ENCODE results near the gene MAPK7. TPM values are rescaled to one million over a fixed set of nuclear protein-coding genes. Genes with fewer than 3 reads are reported as not detected.

MAPK7 gene
- total RNA-seq, 1 donor from 2014 or later = 30.8 TPM

DNA sequence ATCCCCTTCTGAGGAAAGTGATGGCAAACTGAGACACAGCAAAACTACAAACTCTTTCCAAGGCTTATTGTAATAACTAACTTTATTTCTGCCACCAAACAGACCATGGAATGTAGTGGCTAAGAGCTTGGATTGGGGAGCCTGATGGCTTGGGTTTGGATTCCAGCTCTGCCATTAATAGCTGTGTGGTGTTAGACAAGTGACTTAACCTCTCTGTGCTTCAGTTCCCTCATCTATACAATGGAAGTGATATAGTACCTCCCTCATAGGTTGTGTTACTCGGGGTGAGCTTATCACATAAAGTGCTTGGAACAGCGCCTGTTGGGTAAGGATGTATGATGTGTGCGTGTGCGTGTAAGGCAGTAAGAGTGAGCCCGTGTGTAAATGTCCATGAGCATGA, 26.8 kb downstream of the MAPK7 start:
- Histone ChIP-seq H3K36me3 (ENCODE audit: control insufficient read depth, insufficient read depth, low read length) (no peaks in the 10 kb centered on the region), H3K4me3 (ENCODE audit: low read depth, low read length) (no peak overlapping the region), H3K27me3 (ENCODE audit: control insufficient read depth, insufficient read depth, low read length) (no peaks in the 10 kb centered on the region)
- no peak for DNase-seq (ENCODE audit: low read depth)
- TF ChIP-seq, protein P1, sequence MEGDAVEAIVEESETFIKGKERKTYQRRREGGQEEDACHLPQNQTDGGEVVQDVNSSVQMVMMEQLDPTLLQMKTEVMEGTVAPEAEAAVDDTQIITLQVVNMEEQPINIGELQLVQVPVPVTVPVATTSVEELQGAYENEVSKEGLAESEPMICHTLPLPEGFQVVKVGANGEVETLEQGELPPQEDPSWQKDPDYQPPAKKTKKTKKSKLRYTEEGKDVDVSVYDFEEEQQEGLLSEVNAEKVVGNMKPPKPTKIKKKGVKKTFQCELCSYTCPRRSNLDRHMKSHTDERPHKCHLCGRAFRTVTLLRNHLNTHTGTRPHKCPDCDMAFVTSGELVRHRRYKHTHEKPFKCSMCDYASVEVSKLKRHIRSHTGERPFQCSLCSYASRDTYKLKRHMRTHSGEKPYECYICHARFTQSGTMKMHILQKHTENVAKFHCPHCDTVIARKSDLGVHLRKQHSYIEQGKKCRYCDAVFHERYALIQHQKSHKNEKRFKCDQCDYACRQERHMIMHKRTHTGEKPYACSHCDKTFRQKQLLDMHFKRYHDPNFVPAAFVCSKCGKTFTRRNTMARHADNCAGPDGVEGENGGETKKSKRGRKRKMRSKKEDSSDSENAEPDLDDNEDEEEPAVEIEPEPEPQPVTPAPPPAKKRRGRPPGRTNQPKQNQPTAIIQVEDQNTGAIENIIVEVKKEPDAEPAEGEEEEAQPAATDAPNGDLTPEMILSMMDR (IDR thresholded peaks at IDR 0.05; ENCODE audit: insufficient read depth, low read length, poor library complexity, severe bottlenecking) = no peak

- TF ChIP-seq, protein P1 (IDR thresholded peaks at IDR 0.05; ENCODE audit: insufficient read depth, low read length, poor library complexity, severe bottlenecking) = no peak
- no peak for DNase-seq (ENCODE audit: low read depth)
- H3K27me3 ChIP-seq (ENCODE audit: control insufficient read depth, insufficient read depth, low read length) = peaks cover 13% of the 10 kb centered on the region
Observed at GRCh38 chr17:19407601-19408345, 29.5 kb downstream of the MAPK7 start.

GRCh38 chr17:19408346-19408710, 30.0 kb downstream of the MAPK7 start:
- Histone ChIP-seq H3K36me3 (ENCODE audit: control insufficient read depth, insufficient read depth, low read length) (no peaks in the 10 kb centered on the region), H3K27me3 (ENCODE audit: control insufficient read depth, insufficient read depth, low read length) (peaks cover 14% of the 10 kb centered on the region), H3K4me3 (ENCODE audit: low read depth, low read length) (no peak overlapping the region)
- no peak for DNase-seq (ENCODE audit: low read depth)
- TF ChIP-seq, protein P1 (IDR thresholded peaks at IDR 0.05; ENCODE audit: insufficient read depth, low read length, poor library complexity, severe bottlenecking) = no peak

More at GRCh38 chr17:19407601-19408345, 29.5 kb downstream of the MAPK7 start:
- Histone ChIP-seq H3K4me3 (ENCODE audit: low read depth, low read length) (no peak overlapping the region), H3K36me3 (ENCODE audit: control insufficient read depth, insufficient read depth, low read length) (no peaks in the 10 kb centered on the region)

- no peak overlapping the region for H3K4me3 ChIP-seq (ENCODE audit: low read depth, low read length)
- no peak for DNase-seq (ENCODE audit: low read depth)
- TF ChIP-seq, protein P1 (IDR thresholded peaks at IDR 0.05; ENCODE audit: insufficient read depth, low read length, poor library complexity, severe bottlenecking) = no peak
- H3K36me3 ChIP-seq (ENCODE audit: control insufficient read depth, insufficient read depth, low read length) = no peaks in the 10 kb centered on the region
- H3K27me3 ChIP-seq (ENCODE audit: control insufficient read depth, insufficient read depth, low read length) = peaks cover 14% of the 10 kb centered on the region
Observed at GRCh38 chr17:19409066-19409465, 30.8 kb downstream of the MAPK7 start.

DNA sequence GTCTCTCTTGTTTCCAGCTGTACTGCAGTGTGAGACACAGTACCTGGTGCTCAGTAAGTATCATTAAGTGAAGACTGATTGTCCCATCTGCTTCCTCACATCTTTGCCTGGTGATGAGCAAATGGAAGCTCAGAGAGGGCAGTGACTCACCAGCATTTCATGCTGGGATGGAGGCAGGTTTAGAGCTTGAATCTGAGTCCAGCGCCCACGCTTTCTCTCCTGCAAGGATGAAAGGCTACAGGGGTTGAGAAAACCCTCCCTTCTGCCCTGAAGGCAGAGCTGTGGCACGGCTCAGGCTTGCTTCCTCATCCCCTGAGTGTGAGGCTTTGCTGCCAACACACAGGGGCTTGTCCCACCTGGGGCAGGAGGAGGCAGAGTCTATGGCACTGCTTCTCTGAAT, 31.2 kb downstream of the MAPK7 start:
- peak; percentile 52 for DNase-seq (ENCODE audit: low read depth)
- H3K4me3 ChIP-seq (ENCODE audit: low read depth, low read length) = no peak overlapping the region
- no peaks in the 10 kb centered on the region for H3K36me3 ChIP-seq (ENCODE audit: control insufficient read depth, insufficient read depth, low read length)
- peaks cover 17% of the 10 kb centered on the region for H3K27me3 ChIP-seq (ENCODE audit: control insufficient read depth, insufficient read depth, low read length)
- TF ChIP-seq, protein P1 (IDR thresholded peaks at IDR 0.05; ENCODE audit: insufficient read depth, low read length, poor library complexity, severe bottlenecking) = no peak

DNA sequence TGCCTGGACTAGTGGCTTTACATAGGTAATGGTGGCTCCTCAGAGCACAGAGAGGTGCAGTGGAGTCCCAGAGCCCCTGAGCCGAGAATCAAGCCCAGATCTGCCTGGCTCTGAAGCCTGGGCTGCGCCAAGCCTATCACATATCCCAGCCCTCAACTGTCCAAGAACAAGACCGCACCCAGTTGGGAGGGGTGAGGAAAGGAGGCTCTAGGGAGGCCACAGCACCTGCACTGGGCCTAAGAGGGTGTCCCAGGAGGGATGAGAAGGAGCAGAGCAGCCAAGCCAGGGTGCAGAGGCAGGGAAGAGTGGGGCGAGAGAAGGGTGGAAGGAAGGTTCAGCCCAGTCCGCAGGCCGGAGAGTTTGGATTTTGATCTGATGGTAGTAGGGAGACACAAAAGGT, 31.8 kb downstream of the MAPK7 start:
- H3K4me3 ChIP-seq (ENCODE audit: low read depth, low read length) = no peak overlapping the region
- no peak for DNase-seq (ENCODE audit: low read depth)
- H3K27me3 ChIP-seq (ENCODE audit: control insufficient read depth, insufficient read depth, low read length) = peaks cover 20% of the 10 kb centered on the region
- no peaks in the 10 kb centered on the region for H3K36me3 ChIP-seq (ENCODE audit: control insufficient read depth, insufficient read depth, low read length)
- TF ChIP-seq, protein P1 (IDR thresholded peaks at IDR 0.05; ENCODE audit: insufficient read depth, low read length, poor library complexity, severe bottlenecking) = no peak
